Left lobe of liver (tissue), 2 donors: ENCODE data around the gene ZNF133. TPM values are rescaled to one million over a fixed set of nuclear protein-coding genes. Genes with fewer than 3 reads are reported as not detected.

Source experiments
- ATAC-seq: fragments of 200-7000 bp; cut with Tn5 transposase; one replicate; pipeline ENCODE4 v1.9.1; 2020; ENCODE audit warnings: mild to moderate bottlenecking, moderate library complexity
- DNase-seq: peaks from one replicate; pipeline ENCODE4 v3.0.0-alpha.2; 2020; ENCODE audit warnings: low spot score
- total RNA-seq: library from RNA; stranded (reverse); gene quantifications from one replicate; pipeline ENCODE4 v1.2.1, GENCODE V29; 2021
- donor health status: DM: no; HTN: no; CAD: no; lungs with moderate emphysema.
- donor health status: DM: no; HTN: yes; CAD: no.

ZNF133 gene
- total RNA-seq, 1 donor from 2014 or later, result 4.7 TPM

DNA sequence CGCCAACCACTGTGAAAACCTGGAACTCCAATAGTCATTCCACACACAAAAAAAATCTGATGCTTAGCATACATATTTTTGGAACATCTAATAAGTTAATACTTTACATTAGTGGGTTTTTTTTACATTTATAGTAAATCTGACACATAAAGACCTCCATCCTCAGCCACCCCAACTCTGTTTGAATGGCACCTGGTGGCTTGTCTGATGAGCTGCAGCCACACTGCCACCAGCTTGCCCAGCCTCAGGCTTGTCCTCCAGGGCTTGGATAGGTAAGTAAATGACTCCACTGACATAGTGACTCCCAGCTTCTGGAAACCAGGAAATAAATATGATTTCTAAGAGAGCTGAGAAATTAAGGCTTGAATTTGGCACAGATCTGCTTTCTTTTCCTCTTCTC, 71.5 kb downstream of the ZNF133 start:
- ATAC-seq, result no peak
- DNase-seq, result no peak

DNA sequence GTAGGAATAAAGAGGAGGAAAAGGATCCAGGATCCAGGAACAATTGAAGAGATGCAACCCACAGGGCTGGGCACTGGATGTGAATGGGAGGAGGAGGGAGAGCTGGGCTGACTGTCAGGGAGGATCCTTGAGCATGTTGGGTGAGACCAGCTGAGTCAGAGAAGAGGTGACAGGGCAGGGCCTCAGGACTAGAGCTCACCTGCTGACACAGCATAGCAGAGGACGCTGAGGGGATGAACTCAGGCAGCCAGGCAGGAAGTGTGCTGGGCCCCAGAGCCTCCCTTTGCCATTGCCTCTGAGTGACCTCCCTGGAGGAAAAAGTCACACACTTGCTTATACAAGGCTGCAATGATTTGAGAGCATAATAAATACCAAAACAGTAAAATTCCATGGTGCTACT, 72.3 kb downstream of the ZNF133 start:
- ATAC-seq (peak; percentile 44), DNase-seq (no peak)

DNA sequence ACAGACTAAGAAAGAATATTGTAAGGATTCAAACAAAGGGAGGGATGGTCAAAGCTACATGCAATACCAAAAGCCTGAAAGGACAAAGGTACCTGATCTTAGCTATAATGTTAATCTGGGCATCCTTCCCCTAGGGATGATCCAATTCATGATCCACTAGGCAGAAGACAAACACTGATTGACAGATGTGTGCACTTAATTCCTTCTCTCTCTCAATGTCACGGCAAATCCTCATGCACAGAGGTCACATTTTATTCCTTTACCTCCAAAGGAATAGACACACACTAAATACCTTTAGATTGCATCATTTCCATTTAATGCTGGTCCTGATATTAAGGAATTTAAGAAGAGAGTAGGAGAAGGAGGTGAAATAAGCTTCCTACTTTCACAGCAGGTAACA, 73.4 kb downstream of the ZNF133 start:
- no peak for ATAC-seq
- DNase-seq, result no peak

DNA sequence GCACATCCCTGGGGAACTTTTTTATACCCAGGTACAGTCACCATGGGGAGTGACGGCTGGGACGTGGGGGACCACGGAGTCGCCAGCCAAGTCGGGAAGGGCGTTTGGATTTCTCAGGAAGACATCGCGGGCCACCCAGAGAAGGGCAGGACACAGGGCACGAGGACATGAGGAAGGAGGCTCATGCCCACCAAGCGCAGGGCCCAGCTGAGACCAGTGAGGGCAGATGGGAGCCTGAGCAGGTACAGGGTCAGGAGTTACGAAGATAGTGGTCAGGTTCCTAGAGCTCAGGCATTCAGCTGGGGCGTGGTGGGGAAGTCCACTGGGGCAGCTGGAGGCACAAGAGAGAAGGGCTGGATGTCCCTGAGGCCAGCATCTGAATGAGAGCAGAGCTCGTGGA, 74.6 kb downstream of the ZNF133 start:
- ATAC-seq (no peak), DNase-seq (no peak)

DNA sequence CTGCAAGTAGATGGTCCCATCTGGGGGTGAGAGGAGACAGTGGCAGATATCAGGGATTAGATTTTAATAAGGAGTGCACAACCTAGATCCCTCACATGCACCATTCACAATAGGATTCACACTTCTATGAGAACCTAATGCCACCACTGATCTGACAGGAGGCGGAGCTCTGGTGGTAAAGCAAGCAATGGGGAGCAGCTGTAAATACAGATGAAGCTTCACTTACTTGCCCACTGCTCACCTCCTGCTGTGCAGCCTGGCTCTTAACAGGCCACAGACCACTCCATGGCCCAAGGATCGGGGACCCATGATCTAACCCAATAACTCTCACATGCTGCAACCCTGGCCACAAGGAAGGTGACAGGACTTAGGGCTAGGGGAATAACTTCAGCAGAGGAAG, 75.4 kb downstream of the ZNF133 start:
- DNase-seq (no peak), ATAC-seq (no peak)

DNA sequence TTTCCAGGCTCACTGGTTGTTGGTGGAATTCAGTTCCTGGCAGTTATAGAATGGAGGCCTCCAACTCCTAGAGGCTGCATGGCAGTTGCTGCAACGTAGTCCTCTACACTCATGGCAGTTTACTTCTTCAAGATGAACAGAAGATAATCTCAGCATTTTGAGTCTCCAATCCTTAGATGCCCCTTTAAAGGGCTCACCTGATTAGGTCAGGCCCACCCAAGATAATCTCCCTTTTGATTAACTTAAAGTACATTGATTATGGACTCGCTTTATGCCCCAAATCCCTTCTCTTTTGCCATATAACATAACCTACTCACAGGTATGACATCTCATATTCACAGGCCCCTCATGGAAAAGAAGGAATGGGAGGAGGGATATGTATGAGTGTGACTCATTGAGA, 76.4 kb downstream of the ZNF133 start:
- ATAC-seq, result no peak
- DNase-seq, result no peak

Other genes with a start within 250 kb of the ZNF133 start
- gene OVOL2, start 230.6 kb upstream of the ZNF133 start, total RNA-seq, result 0.18 TPM
- gene KAT14, start 150.7 kb upstream of the ZNF133 start, total RNA-seq, result 8.3 TPM
- gene PET117, start 150.7 kb upstream of the ZNF133 start, total RNA-seq, result 6.3 TPM
- gene DZANK1, start 178.5 kb downstream of the ZNF133 start, total RNA-seq, result 0.55 TPM
- 3.1 TPM for gene POLR3F, start 178.9 kb downstream of the ZNF133 start, total RNA-seq
- 15.3 TPM for gene RBBP9, start 208.7 kb downstream of the ZNF133 start, total RNA-seq
- 30.2 TPM for gene SEC23B, start 219.4 kb downstream of the ZNF133 start, total RNA-seq